ENCODE measurements around the gene IMPACT.

Gene IMPACT

GRCh38 chr18:24426073-24426397, 435 bp upstream of the IMPACT start:
- H3K9ac ChIP-seq (ENCODE audit: low read length) = no peak overlapping the region; the same call in 1 of the 2 replicates
- H3K79me2 ChIP-seq (ENCODE audit: low read length) = no peaks in the 10 kb centered on the region
- H3F3A ChIP-seq (ENCODE audit: insufficient read depth, low read length) = no peaks in the 10 kb centered on the region
- H3K4me2 ChIP-seq (ENCODE audit: low read depth, low read length) = peak overlapping the region; percentile 74; the same call in 1 of the 2 replicates
- no peaks in the 10 kb centered on the region for H3K9me3 ChIP-seq (replicated peaks; ENCODE audit: insufficient read depth, low read length)
- H3K27ac ChIP-seq (ENCODE audit: low read length) = no peak overlapping the region
- TF ChIP-seq EZH2phosphoT487 (IDR thresholded peaks at IDR 0.05; ENCODE audit: low read length) (no peak), EZH2 (optimal IDR thresholded peaks at IDR 0.05; ENCODE audit: low read depth, low read length) (no peak), CTCF (IDR thresholded peaks at IDR 0.05; ENCODE audit: low read length) (no peak)
- peak overlapping the region; percentile 78 for H3K4me3 ChIP-seq (ENCODE audit: low read length)
- H4K20me1 ChIP-seq (ENCODE audit: insufficient read depth, low read length) = no peaks in the 10 kb centered on the region
- no peaks in the 10 kb centered on the region; the same call in 1 of the 2 replicates for H3K4me1 ChIP-seq (ENCODE audit: low read length)
- no peaks in the 10 kb centered on the region for H3K36me3 ChIP-seq (replicated peaks; ENCODE audit: insufficient read depth, low read length)
- H3K9me2 ChIP-seq (replicated peaks; ENCODE audit: insufficient read depth, low read length) = no peaks in the 10 kb centered on the region
- DNase-seq = no peak
- H3K27me3 ChIP-seq (replicated peaks; ENCODE audit: insufficient read depth, low read length) = peaks cover 3% of the 10 kb centered on the region; the same call in 1 of the 2 replicates
- peak overlapping the region; percentile 99 for H2AFZ ChIP-seq (ENCODE audit: low read length)

DNA sequence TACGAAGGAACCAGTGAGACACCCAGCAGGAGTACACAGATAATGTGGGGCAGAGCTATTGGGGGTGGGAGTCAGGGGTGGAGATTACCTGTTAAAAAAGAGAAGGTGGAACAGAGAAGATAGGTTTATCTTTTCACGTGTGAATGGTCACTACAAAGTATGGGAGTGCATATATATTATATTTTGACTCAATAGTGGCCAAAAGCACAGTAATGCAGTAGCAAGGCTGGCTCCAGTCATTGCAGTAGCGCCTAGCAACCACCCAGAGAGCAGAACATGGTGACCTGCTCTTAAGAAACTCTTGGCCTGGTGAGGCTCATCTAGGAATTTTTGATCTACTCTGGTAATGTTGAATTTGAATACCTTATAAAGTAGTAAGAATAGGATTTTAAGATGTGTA, 1.0 kb downstream of the IMPACT start:
- Histone ChIP-seq H3K9ac (ENCODE audit: low read length) (no peak overlapping the region), H3K4me2 (ENCODE audit: low read depth, low read length) (peak overlapping the region; percentile 74; the same call in 1 of the 2 replicates), H3K9me2 (replicated peaks; ENCODE audit: insufficient read depth, low read length) (no peaks in the 10 kb centered on the region), H3K4me1 (ENCODE audit: low read length) (no peaks in the 10 kb centered on the region; the same call in 1 of the 2 replicates), H4K20me1 (ENCODE audit: insufficient read depth, low read length) (no peaks in the 10 kb centered on the region), H3K36me3 (replicated peaks; ENCODE audit: insufficient read depth, low read length) (no peaks in the 10 kb centered on the region), H3K27ac (ENCODE audit: low read length) (no peak overlapping the region), H3K27me3 (replicated peaks; ENCODE audit: insufficient read depth, low read length) (peaks cover 3% of the 10 kb centered on the region; the same call in 1 of the 2 replicates), H2AFZ (ENCODE audit: low read length) (no peak overlapping the region), H3F3A (ENCODE audit: insufficient read depth, low read length) (no peaks in the 10 kb centered on the region), H3K79me2 (ENCODE audit: low read length) (no peaks in the 10 kb centered on the region), H3K4me3 (ENCODE audit: low read length) (no peak overlapping the region), H3K9me3 (replicated peaks; ENCODE audit: insufficient read depth, low read length) (no peaks in the 10 kb centered on the region)
- TF ChIP-seq CTCF (IDR thresholded peaks at IDR 0.05; ENCODE audit: low read length) = no peak
- TF ChIP-seq EZH2phosphoT487 (IDR thresholded peaks at IDR 0.05; ENCODE audit: low read length) = no peak
- no peak for TF ChIP-seq EZH2 (optimal IDR thresholded peaks at IDR 0.05; ENCODE audit: low read depth, low read length)
- DNase-seq = no peak

- Histone ChIP-seq H3K9ac (ENCODE audit: low read length) (no peak overlapping the region), H2AFZ (ENCODE audit: low read length) (no peak overlapping the region), H3K27me3 (replicated peaks; ENCODE audit: insufficient read depth, low read length) (no peaks in the 10 kb centered on the region; the same call in 1 of the 2 replicates), H3K27ac (ENCODE audit: low read length) (no peak overlapping the region), H3K36me3 (replicated peaks; ENCODE audit: insufficient read depth, low read length) (no peaks in the 10 kb centered on the region), H3F3A (ENCODE audit: insufficient read depth, low read length) (no peaks in the 10 kb centered on the region), H4K20me1 (ENCODE audit: insufficient read depth, low read length) (no peaks in the 10 kb centered on the region), H3K9me2 (replicated peaks; ENCODE audit: insufficient read depth, low read length) (no peaks in the 10 kb centered on the region), H3K4me3 (ENCODE audit: low read length) (no peak overlapping the region), H3K4me2 (ENCODE audit: low read depth, low read length) (no peak overlapping the region), H3K79me2 (ENCODE audit: low read length) (no peaks in the 10 kb centered on the region), H3K4me1 (ENCODE audit: low read length) (no peaks in the 10 kb centered on the region; the same call in 1 of the 2 replicates), H3K9me3 (replicated peaks; ENCODE audit: insufficient read depth, low read length) (no peaks in the 10 kb centered on the region)
- TF ChIP-seq EZH2phosphoT487 (IDR thresholded peaks at IDR 0.05; ENCODE audit: low read length) (no peak), CTCF (IDR thresholded peaks at IDR 0.05; ENCODE audit: low read length) (no peak), EZH2 (optimal IDR thresholded peaks at IDR 0.05; ENCODE audit: low read depth, low read length) (no peak)
- no peak for DNase-seq
These were observed 2.2 kb downstream of the IMPACT start for GRCh38 chr18:24428709-24429108.
